ENCODE measurements around the gene ANTKMT. TPM values are rescaled to one million over a fixed set of nuclear protein-coding genes. Genes with fewer than 3 reads are reported as not detected.
"Not testable (repeated sequence)": the region's sequence is repeated elsewhere in the genome, so short reads cannot be mapped to it uniquely, and the experiment has no call there.

ANTKMT gene
- total RNA-seq, 1 experiment from 2014 or later = 19.8 TPM

DNA sequence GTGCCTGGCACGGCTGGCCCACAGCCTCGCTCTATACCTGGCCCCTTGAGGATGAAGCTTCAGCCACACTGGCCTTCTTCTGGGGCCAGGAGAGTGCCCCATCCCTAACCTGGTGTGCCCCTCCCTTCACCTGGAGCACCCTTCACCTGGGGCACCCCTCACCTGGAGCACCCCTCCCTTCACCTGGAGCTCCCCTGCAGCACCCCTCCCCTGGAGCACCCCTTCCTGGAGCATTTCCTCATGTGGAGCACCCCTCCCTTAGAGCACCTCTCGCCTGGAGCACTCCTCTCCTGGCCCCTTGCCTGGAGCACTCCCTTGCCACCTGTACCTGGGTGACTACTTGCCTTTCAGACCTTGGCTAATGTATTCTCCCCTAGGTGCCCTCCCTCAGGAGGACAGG is 12.9 kb upstream of the ANTKMT start:
- H2AFZ ChIP-seq (ENCODE audit: low read length) = no peak overlapping the region
- H3K36me3 ChIP-seq (ENCODE audit: insufficient read depth, low read length) = no peaks in the 10 kb centered on the region
- H3K27me3 ChIP-seq (ENCODE audit: low read length) = no peaks in the 10 kb centered on the region
- H3K4me3 ChIP-seq (ENCODE audit: low read length) = no peak overlapping the region
- peaks cover 9% of the 10 kb centered on the region for H3K4me1 ChIP-seq (ENCODE audit: low read length)
- H3K4me2 ChIP-seq (ENCODE audit: low read depth, low read length, poor library complexity, severe bottlenecking) = no peak overlapping the region
- no peaks in the 10 kb centered on the region for H3K79me2 ChIP-seq (ENCODE audit: low read length)
- no peaks in the 10 kb centered on the region for H3K9me2 ChIP-seq (replicated peaks; ENCODE audit: insufficient read depth, low read length)
- no peak overlapping the region for H3K9ac ChIP-seq (ENCODE audit: low read length)
- H4K20me1 ChIP-seq (ENCODE audit: insufficient read depth, low read depth, low read length) = peaks cover 11% of the 10 kb centered on the region; the same call in 1 of the 2 replicates
- H3K27ac ChIP-seq (ENCODE audit: low read length) = no peak overlapping the region
- no peaks in the 10 kb centered on the region for H3K9me3 ChIP-seq (ENCODE audit: low read length)
- DNase-seq = no peak

DNA sequence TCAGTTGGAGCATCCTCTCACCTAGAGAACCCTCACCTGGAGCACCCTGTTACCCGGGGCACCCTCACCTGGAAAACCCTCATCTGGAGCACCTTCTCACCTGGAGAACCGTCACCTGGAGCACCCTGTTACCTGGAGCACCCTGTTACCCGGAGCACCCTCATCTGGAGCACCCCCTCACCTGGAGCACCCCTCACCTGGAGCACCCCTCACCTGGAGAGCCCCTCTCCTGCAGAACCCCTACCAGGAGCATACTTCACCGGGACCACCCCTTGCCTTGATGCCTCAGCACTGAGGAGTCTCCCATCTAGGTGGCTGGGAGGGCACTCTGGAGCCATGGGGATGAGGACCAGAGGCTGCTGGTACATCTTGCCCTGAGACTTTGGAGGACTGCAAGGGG is 12.0 kb upstream of the ANTKMT start:
- Histone ChIP-seq H3K27ac (ENCODE audit: low read length) (no peak overlapping the region), H2AFZ (ENCODE audit: low read length) (no peak overlapping the region), H3K79me2 (ENCODE audit: low read length) (no peaks in the 10 kb centered on the region), H3K36me3 (ENCODE audit: insufficient read depth, low read length) (no peaks in the 10 kb centered on the region), H3K4me3 (ENCODE audit: low read length) (no peak overlapping the region), H3K9me3 (ENCODE audit: low read length) (no peaks in the 10 kb centered on the region), H3K4me2 (ENCODE audit: low read depth, low read length, poor library complexity, severe bottlenecking) (no peak overlapping the region), H3K9me2 (replicated peaks; ENCODE audit: insufficient read depth, low read length) (no peaks in the 10 kb centered on the region), H4K20me1 (ENCODE audit: insufficient read depth, low read depth, low read length) (peaks cover 15% of the 10 kb centered on the region; the same call in 1 of the 2 replicates), H3K9ac (ENCODE audit: low read length) (no peak overlapping the region), H3K4me1 (ENCODE audit: low read length) (peaks cover 9% of the 10 kb centered on the region), H3K27me3 (ENCODE audit: low read length) (no peaks in the 10 kb centered on the region)
- no peak for DNase-seq

DNA sequence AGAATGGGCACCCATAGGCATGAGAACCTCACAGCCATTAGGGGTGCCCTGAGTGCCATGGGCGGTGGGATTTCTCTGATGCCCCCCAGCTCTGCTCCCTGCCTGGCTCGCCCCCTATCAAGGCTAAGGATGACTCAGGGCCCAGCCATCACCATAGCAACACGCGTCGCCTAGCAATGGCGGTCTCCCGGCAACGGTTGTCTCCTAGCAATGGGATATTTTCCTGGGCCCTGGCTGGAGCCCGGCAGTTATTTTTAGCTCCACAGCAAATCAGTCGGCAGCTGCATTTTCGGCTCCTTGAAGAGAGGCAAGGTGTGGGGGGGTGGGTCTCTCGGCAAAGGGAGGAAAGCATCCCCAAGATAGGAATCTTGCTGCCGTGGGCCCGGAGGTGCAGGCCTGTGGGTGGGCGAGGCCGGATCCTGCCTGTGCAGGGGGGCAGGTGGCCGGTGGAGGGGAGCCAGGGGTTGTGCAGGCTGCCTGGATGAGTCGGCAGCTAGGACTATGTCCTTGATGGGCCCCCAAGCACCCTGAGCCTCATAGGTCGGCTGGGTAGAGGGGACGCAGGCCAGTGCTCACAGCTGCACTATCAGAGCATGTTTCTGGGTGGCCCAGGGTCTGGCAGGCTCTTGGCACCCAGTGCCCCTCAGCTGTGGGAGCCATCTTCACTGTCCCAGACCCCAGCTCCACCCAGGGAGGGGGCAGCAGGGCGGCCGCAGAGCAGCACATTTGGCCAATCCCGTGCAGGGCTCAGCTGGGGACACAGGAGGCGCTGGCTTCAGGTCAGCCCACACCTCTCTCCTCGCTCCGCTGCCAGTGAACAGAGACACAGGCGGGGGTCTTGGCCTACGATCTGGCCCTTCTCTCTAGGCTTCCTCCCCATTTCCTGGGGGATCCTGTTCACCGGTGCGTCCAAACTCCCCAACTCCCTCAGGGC is 11.1 kb upstream of the ANTKMT start:
- peak; percentile 64 for DNase-seq
- Histone ChIP-seq H3K4me3 (ENCODE audit: low read length) (no peak overlapping the region), H2AFZ (ENCODE audit: low read length) (no peak overlapping the region), H3K4me2 (ENCODE audit: low read depth, low read length, poor library complexity, severe bottlenecking) (no peak overlapping the region), H3K27me3 (ENCODE audit: low read length) (no peaks in the 10 kb centered on the region), H3K9me3 (ENCODE audit: low read length) (no peaks in the 10 kb centered on the region), H4K20me1 (ENCODE audit: insufficient read depth, low read depth, low read length) (peaks cover 17% of the 10 kb centered on the region; the same call in 1 of the 2 replicates), H3K9ac (ENCODE audit: low read length) (no peak overlapping the region), H3K79me2 (ENCODE audit: low read length) (no peaks in the 10 kb centered on the region), H3K9me2 (replicated peaks; ENCODE audit: insufficient read depth, low read length) (no peaks in the 10 kb centered on the region), H3K4me1 (ENCODE audit: low read length) (peaks cover 15% of the 10 kb centered on the region), H3K36me3 (ENCODE audit: insufficient read depth, low read length) (no peaks in the 10 kb centered on the region), H3K27ac (ENCODE audit: low read length) (no peak overlapping the region)

DNA sequence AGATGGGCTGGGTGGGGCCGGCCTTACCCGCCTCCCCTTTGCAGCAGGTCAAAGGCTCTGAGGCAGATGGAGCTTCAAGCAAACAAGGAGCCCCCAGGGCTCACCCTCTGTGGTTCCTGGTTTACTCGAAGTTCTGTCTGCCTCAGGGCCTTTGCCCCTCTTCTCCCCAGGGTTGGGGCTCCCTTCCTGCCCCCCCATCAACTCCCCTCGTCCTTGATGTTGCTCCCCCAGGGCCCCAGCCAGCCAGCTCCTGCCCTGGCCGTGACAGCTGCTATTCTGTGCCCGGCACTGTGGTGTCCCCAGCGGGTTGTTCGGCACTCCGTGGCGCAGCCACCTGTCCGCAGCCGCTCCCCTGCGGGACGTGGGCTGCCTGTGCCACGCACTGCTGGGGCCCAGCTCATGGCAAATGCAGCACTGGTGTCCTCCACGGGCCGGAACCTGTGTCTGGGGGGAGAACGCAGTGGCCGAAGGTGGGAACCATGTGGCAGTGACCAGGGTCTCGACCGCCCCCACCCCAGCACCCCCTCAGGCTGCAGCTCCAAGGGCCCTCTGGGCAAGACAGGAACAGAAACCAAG is 10.4 kb upstream of the ANTKMT start:
- no peak overlapping the region for H3K9ac ChIP-seq (ENCODE audit: low read length)
- H3K79me2 ChIP-seq (ENCODE audit: low read length) = no peaks in the 10 kb centered on the region
- H2AFZ ChIP-seq (ENCODE audit: low read length) = no peak overlapping the region

DNA sequence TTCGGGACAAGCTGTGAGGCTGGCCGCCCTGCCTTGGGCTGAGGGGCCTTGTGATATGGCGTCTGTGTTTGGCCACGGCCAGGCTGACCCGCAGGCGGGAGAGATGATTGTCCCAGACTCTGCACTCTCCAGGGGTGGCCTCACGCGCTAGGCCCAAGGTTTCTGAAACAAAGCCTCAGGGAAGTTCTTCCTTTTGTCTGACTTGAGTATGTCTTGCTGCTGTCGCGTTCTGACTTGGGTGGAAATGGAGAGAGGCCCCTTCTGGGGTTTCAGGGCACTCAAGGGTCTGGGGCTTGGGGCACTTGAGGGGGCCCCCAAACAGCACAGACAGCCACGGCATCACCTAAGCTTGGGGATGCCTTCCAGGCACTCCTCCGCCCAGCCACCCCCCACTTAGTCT is 9.9 kb upstream of the ANTKMT start:
- Histone ChIP-seq H3K9me2 (replicated peaks; ENCODE audit: insufficient read depth, low read length) (no peaks in the 10 kb centered on the region), H3K79me2 (ENCODE audit: low read length) (peaks cover 3% of the 10 kb centered on the region; the same call in 1 of the 2 replicates), H3K4me2 (ENCODE audit: low read depth, low read length, poor library complexity, severe bottlenecking) (no peak overlapping the region), H3K27me3 (ENCODE audit: low read length) (no peaks in the 10 kb centered on the region), H2AFZ (ENCODE audit: low read length) (no peak overlapping the region), H3K9me3 (ENCODE audit: low read length) (no peaks in the 10 kb centered on the region), H4K20me1 (ENCODE audit: insufficient read depth, low read depth, low read length) (peaks cover 20% of the 10 kb centered on the region; the same call in 1 of the 2 replicates), H3K36me3 (ENCODE audit: insufficient read depth, low read length) (no peaks in the 10 kb centered on the region), H3K27ac (ENCODE audit: low read length) (no peak overlapping the region), H3K9ac (ENCODE audit: low read length) (no peak overlapping the region), H3K4me1 (ENCODE audit: low read length) (peaks cover 22% of the 10 kb centered on the region), H3K4me3 (ENCODE audit: low read length) (no peak overlapping the region)
- no peak for DNase-seq

More for the DNA sequence above, 10.4 kb upstream of the ANTKMT start:
- H4K20me1 ChIP-seq (ENCODE audit: insufficient read depth, low read depth, low read length) = peaks cover 17% of the 10 kb centered on the region; the same call in 1 of the 2 replicates
- H3K9me2 ChIP-seq (replicated peaks; ENCODE audit: insufficient read depth, low read length) = no peaks in the 10 kb centered on the region
- H3K27me3 ChIP-seq (ENCODE audit: low read length) = no peaks in the 10 kb centered on the region
- H3K36me3 ChIP-seq (ENCODE audit: insufficient read depth, low read length) = no peaks in the 10 kb centered on the region
- no peaks in the 10 kb centered on the region for H3K9me3 ChIP-seq (ENCODE audit: low read length)
- no peak overlapping the region for H3K4me3 ChIP-seq (ENCODE audit: low read length)
- peaks cover 18% of the 10 kb centered on the region for H3K4me1 ChIP-seq (ENCODE audit: low read length)
- H3K27ac ChIP-seq (ENCODE audit: low read length) = no peak overlapping the region
- peak; percentile 42 for DNase-seq
- H3K4me2 ChIP-seq (ENCODE audit: low read depth, low read length, poor library complexity, severe bottlenecking) = no peak overlapping the region

DNA sequence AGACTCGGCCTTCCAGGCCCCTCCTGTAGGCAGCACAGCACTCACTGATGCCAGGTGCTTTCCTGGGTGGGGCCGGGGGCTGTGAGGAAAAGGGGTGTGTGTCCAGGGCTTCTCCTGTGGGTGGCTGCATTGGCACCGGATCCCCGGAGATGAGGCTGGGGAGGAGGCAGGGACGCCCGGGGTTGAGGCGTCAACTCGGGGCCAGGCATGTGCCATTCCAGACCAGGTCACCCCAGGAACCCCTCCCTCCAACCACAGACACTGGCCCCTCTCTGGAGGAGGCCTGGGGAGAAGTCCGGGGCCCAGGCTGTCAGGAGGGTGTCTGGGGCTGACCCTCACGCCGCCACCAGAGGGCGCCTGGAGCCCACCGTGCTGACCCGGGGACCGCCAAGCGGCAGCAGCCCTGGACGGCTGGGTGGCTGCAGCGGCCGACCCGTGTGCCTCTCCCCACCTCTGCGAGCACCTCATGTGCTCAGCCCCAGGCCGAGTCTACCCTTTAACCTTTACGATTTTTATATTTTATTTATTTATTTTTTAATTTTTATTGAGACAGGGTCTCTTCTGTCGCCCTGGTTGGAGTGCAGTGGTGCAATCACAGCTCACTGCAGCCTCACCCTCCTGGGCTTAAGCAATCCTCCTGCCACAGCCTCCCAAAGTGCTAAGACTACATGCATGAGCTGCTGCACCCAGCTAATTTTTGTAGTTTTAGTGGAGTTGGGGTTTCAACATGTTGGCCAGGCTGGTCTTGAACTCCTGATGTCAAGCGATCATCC is 9.2 kb upstream of the ANTKMT start:
- DNase-seq = peak; percentile 90
- Histone ChIP-seq H3K4me3 (ENCODE audit: low read length) (no peak overlapping the region), H3K79me2 (ENCODE audit: low read length) (peaks cover 4% of the 10 kb centered on the region; the same call in 1 of the 2 replicates), H3K36me3 (ENCODE audit: insufficient read depth, low read length) (no peaks in the 10 kb centered on the region), H4K20me1 (ENCODE audit: insufficient read depth, low read depth, low read length) (peaks cover 25% of the 10 kb centered on the region; the same call in 1 of the 2 replicates), H2AFZ (ENCODE audit: low read length) (no peak overlapping the region), H3K9me3 (ENCODE audit: low read length) (no peaks in the 10 kb centered on the region), H3K27me3 (ENCODE audit: low read length) (no peaks in the 10 kb centered on the region), H3K9ac (ENCODE audit: low read length) (no peak overlapping the region), H3K4me1 (ENCODE audit: low read length) (peaks cover 28% of the 10 kb centered on the region), H3K27ac (ENCODE audit: low read length) (no peak overlapping the region), H3K9me2 (replicated peaks; ENCODE audit: insufficient read depth, low read length) (no peaks in the 10 kb centered on the region), H3K4me2 (ENCODE audit: low read depth, low read length, poor library complexity, severe bottlenecking) (no peak overlapping the region)

DNA sequence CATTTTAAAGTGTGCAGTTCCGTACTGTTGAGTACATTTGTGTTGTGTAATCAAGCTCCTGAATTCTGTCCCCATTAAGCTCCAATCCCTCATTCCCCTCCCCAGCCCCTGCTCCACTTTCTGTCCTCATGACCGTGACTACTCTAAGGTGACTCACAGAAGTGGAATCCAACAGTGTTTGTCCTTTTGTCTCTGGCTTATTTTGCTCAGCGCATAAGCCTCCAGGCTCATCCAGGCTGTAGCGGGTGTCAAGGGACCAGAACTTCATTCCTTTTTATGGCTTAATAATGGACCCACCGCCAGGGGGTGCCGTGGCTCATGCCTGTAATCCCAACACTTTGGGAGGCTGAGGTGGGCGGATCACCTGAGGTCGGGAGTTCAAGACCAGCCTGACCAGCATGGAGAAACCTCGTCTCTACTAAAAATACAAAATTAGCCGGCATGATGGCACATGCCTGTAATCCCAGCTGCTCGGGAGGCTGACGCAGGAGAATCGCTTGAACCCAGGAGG is 8.2 kb upstream of the ANTKMT start:
- not testable (repeated sequence) for H3K9ac ChIP-seq (ENCODE audit: low read length); H3K36me3 ChIP-seq (ENCODE audit: insufficient read depth, low read length); H2AFZ ChIP-seq (ENCODE audit: low read length); H3K27ac ChIP-seq (ENCODE audit: low read length); H3K4me3 ChIP-seq (ENCODE audit: low read length); H3K27me3 ChIP-seq (ENCODE audit: low read length); H3K4me2 ChIP-seq (ENCODE audit: low read depth, low read length, poor library complexity, severe bottlenecking); H3K79me2 ChIP-seq (ENCODE audit: low read length); H3K9me3 ChIP-seq (ENCODE audit: low read length); H3K9me2 ChIP-seq (replicated peaks; ENCODE audit: insufficient read depth, low read length)
- H3K4me1 ChIP-seq (ENCODE audit: low read length) = peaks cover 39% of the 10 kb centered on the region
- peaks cover 35% of the 10 kb centered on the region for H4K20me1 ChIP-seq (ENCODE audit: insufficient read depth, low read depth, low read length)
- DNase-seq = peak; percentile 78

All from Karpas-422 (cell line).